DMS79 treated with DMSO at 0.1 percent for 48 hours (cell line): ENCODE measurements around the gene RPLP2.

Experiments
- DNase-seq: peaks from one replicate; lab custom pipeline; 2025; lab: John Stamatoyannopoulos, UW

The RPLP2 gene

DNA sequence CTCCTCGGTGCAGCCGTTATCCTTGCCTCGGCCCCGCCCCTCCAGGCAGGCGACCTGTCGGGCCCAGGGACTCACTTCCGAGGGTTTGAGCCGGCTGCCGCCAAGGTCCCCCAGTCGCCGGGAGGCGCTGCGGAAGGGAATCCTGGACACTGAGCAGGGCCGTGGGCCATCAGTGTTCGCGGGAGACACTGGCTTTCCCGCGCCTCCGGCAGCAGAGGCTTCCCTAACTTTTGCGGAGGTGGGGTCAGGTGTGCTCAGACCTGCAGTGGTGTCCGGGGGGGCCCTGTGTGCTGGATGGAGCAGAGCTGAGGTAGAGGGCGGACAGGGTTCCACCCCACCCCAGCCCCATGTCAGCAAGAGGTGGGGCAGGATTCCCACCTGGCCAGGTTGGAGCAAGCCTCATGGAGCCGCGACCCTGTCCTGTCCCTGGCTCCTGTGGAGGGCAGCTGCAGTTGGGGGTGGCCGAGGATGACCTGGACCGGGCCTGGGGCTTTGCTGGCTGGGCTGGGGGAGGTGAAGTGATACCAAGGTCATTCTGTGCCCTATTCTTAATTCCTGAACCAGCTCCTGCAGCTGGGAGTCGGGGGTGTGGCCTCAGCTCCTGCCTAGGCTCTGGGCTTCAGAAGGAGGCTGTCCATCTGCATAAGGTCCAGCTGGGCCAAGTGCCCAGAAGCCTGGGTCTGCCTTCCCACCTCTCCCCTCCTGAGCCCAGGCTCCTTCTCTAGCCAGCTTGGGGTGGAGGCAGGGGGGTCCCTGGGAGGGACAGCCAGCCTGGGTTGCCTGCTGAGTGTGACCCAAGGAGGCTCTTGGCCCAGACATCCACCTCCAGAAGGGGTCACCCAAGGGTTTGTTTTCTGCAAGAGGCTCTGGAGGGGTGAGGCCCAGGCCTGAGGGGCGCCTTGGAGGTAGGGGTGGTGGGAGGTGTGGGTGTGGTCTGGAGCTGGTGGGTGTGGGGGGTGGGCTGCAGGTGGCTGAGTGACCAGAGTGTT, 41.3 kb downstream of the RPLP2 start:
- no peak for DNase-seq

GRCh38 chr11:852762-853161, 43.0 kb downstream of the RPLP2 start:
- DNase-seq, result no peak

DNA sequence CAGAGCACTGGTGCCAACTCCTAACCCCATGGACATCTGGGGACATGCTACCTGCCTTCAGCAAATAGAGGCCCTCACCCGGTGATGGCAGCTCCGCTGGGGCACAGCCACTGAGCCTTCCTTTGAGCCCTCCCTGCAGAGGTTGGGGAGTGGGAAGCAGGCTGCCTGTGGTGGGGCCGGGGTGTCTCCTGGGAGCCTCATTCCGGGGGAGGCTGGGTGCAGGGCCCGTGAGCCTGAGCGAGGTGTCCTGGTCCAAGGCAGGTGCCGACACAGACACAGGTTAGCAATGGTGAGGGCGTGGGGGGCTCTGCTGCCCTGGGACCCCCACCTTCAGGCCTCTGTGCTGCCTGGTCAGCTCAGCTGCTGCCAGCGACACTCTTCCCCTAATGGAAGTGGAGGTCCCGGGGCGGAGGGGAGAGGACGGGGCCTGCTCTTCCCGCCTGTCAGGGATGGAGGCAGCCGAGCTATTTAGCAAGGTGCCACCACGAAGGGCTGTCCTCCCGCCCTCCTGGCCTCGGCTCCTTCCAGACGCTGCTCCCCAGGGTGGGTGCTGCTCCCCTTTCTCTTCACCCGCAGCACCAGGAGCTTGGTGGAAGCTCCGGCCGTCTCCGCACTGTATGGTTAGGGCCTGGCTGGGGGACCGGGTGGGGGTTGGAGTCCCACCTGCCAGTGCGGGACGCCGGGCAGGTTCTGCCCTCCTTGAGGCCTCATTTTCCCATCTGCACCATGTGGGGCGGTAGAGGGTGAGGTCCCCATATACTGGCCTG, 44.1 kb downstream of the RPLP2 start:
- no peak for DNase-seq

GRCh38 chr11:854601-855329, 45.0 kb downstream of the RPLP2 start:
- DNase-seq, result no peak

- DNase-seq, result no peak
Observed at GRCh38 chr11:855330-855674, 45.5 kb downstream of the RPLP2 start.

- no peak for DNase-seq
Observed at GRCh38 chr11:855796-856195, 46.0 kb downstream of the RPLP2 start.

DNA sequence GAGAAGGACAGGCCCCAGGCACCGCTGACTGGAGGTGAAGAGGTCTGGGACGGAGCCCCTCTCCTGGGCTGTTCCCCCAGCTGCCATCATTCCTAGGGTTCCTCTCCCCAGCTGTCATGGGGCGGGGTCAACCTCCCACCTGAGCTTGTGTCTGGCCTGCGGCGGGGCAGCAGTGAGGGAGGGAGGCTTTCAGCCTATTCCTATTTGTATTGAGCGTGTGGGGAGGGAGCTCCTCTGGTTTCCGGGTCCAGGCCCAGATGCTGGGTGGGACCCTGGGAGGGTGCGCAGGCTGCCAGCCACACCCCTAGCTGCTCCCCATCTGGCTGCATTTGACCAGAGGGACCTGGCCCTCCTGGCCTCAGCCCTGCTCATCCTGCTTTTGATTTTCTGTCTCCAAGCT, 46.6 kb downstream of the RPLP2 start:
- no peak for DNase-seq

DNA sequence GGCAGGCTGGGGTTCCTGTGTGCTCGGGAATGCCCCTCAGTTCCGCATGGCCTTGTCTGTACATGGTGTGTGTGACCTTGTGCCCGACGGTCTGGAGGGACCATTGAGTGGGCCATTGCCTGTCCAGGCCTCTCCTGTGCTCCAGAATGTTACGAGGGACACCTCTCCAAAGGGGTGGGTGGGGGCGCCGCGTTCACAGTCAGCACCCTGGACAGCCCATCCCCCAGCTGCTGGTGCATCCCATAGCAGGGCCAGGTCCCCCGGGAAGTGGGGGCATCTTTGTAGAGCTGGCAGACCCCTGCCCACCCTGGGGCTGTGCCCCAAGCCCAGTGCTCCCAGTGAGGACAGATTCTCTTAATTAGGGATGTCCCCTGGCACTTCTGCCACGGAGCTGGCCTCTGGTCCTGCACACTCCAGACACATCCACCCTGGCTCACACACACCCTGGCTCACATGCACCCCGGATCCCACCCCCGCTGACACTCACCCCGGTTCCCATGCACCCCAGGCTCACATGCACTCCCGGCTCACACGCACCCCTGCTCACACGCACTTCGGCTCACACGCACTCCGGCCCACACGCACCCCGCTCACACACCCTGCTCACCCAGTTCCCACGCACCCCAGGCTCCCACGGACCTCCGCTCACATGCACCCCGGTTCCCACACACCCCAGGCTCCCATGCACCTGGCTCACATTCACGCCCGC, 48.4 kb downstream of the RPLP2 start:
- DNase-seq, result no peak

DNA sequence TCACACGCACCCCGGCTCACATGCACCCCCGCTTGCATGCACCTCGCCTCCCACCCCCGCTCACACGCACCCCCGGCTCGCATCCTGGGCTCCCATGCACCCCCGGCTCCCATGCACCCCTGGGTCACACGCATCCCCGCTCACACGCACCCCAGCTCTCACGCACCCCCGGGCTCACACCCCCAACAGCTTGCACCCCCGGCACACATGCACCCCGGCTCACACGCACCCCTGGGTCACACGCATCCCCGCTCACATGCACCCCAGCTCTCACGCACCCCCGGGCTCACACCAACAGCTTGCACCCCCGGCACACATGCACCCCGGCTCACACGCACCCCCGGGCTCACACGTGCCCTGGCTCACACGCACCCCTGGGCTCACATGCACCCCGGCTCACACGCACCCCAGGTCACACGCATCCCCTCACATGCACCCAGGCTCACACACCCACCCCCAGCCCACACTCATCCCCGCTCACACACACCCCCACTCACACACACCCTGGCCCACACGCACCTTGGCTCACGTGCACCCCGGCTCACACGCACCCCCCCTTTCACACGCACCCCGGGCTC, 49.1 kb downstream of the RPLP2 start:
- no peak for DNase-seq

DNA sequence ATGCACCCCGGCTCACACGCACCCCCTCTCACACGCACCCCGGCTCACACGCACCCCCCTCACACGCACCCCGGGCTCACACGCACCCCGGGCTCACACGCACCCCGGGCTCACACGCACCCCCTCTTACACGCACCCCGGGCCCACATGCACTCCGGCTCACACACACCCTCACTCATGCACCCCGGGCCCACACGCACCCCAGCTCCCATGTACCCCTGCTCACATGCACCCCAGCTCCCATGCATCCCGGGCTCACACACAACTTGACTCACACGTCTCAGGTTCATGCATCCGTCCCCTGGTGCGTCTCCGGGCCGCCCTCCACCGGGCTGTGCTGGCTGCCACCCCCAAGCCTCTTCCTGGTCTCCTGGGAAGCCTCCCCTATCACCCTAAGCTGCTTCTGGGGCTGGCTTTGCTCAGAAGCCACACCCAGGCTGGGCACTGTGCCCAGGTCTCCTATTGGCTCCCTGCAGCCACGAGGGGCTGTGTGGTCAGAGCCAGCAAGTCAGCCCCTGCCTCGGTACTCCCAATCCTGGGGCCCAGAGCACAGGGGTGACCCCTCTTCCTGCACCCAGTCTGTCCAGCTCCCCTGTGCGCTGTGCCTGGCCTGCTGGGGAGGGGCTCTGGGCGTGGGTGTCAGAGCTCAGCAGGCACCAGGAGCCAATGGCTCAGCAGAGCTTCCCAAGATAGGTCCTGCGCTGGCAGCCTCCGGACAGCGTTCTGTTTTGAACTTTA, 49.8 kb downstream of the RPLP2 start:
- peak; percentile 45 for DNase-seq

DNA sequence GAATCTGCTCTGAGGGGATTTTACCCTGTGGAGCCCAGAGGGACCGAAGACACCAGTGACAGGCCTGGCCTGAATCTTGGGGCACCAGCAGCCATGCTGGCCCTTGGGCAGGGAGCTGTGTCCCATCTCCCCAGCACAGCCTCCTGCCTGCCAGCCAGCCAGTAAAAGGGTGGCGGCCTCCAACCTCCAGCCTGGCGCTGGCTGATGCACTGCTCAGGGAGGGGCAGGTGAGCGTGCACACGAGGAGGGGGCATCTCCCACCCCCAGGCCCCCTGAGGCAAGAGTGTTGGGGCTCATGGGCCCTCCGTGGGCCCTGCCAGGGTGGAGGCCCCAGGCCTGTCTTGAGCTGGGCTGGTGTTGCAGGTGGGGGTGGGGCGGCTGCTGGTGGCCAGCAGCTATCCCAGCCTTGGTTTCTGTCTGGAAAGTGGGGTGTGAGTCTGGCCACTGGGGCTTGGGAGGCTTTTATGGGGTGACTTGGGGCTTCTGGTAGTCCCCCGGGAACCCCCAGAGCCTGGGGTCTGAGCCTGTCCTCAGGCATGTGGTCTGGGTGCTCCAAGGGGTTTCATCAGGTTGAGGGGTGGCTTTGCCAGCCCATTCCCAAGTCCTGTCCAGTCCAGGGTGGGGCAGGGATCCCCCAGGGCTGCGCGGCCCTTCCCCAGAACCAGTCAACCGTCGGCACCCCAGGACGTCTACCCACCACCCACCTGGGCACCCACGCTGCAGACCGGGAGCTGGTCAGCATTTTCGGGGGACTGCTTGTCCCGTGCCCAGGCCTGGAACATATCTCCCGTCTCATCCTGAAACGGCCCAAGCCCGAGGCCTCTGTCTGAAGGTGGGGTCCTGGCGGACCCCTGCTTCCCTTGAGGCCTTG, 50.7 kb downstream of the RPLP2 start:
- DNase-seq, result no peak

DNA sequence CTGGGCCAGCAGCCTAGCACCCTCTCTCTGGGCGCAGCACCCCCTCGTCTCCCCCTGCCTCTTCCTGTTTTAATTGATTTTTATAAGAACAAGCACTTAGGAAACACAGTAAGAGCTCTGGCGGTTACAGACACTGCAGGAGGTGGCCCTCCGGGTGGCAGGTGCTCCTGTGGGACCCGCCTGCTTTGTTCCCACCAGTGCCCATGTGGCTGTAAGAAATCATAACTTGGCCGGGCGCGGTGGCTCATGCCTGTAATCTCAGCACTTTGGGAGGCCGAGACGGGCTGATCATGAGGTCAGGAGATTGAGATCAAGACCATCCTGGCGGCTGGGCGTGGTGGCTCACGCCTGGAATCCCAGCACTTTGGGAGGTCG, 51.3 kb downstream of the RPLP2 start:
- DNase-seq, result no peak

DNA sequence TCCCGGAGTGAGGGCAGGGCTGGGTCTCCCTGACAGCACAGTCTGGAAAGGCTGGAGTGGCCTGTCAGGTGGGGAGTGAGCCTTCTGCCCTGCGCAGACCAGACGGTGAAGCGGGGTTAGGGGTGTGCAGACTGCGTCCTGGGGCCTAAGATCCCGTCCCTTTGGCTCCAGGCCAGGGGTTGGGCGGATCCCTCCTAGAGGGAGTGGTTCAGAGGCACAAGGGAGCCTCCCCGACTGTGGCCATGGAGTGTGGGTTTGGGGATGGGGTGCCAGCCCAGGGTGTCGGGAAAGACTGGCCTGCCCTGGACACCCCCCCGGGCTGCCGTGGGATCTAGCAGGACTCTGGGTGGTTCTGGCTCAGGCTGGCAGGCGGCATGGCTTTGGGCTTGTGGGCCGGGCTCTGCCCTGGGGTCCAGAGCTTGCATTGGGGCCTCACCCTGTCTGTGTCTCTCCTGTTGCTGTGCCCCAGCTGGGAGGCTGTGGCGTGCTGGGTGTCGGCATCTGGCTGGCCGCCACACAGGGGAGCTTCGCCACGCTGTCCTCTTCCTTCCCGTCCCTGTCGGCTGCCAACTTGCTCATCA, 52.4 kb downstream of the RPLP2 start:
- no peak for DNase-seq
